Small intestine (tissue), 7 donors: ENCODE results near the gene RAB23. TPM values are rescaled to one million over a fixed set of nuclear protein-coding genes. Genes with fewer than 3 reads are reported as not detected.

Experiments
- DNase-seq, 2 donors: peaks; one replicate each; pipeline versions ENCODE4 v3.0.0 to v3.0.0-alpha.2; 2013
- FAIRE-seq: peaks from 2 replicates; lab custom pipeline; 2012; peaks lifted over from hg19 to GRCh38; lab: Jason Lieb, UNC
- H3K27ac ChIP-seq, 3 donors: one replicate each; pipeline ENCODE4 v1.5.1; 2013; ENCODE audit warnings: low read length in 2 of 3, mild to moderate bottlenecking in 2 of 3, control low read depth in 1 of 3, inconsistent platforms in 1 of 3, low read depth in 1 of 3, moderate library complexity in 1 of 3
- H3K27me3 ChIP-seq, 3 donors: one replicate each; pipeline ENCODE4 v1.6.1; 2013; ENCODE audit warnings: low read length in 3 of 3, inconsistent platforms in 1 of 3; ENCODE audit not compliant: control insufficient read depth in 3 of 3, insufficient read depth in 3 of 3
- H3K36me3 ChIP-seq, 3 donors: one replicate each; pipeline ENCODE4 v1.6.1; 2013; ENCODE audit warnings: low read length in 3 of 3, inconsistent platforms in 1 of 3, low read depth in 1 of 3, mild to moderate bottlenecking in 1 of 3, moderate library complexity in 1 of 3; ENCODE audit not compliant: control insufficient read depth in 3 of 3, insufficient read depth in 2 of 3
- H3K4me1 ChIP-seq, 3 donors: one replicate each; pipeline ENCODE4 v1.6.1; 2013; ENCODE audit warnings: low read length in 2 of 3, inconsistent platforms in 1 of 3, low read depth in 1 of 3, mild to moderate bottlenecking in 1 of 3, moderate library complexity in 1 of 3; ENCODE audit not compliant: control insufficient read depth in 3 of 3, insufficient read depth in 2 of 3
- H3K4me3 ChIP-seq, 3 donors: one replicate each; pipeline ENCODE4 v1.5.1; 2013; ENCODE audit warnings: low read length in 3 of 3, control low read depth in 1 of 3, inconsistent platforms in 1 of 3, low read depth in 1 of 3, mild to moderate bottlenecking in 1 of 3, moderate library complexity in 1 of 3
- H3K9me3 ChIP-seq, 2 donors: one replicate each; pipeline ENCODE4 v1.6.1; 2013; ENCODE audit warnings: low read depth in 1 of 2, low read length in 1 of 2; ENCODE audit not compliant: control insufficient read depth in 2 of 2, insufficient read depth in 1 of 2
- WGBS, 3 donors: extraction: QIAGEN DNeasy Blood & Tissue Kit; methylation state at CpG; one replicate each; pipeline ENCODE4 v1.1.7; 2013; 5-methylcytosine and 5-hydroxymethylcytosine counted together
- polyA plus RNA-seq, 4 donors: library from polyadenylated mRNA; stranded (reverse) in 3 of 4; unstranded in 1 of 4; fragments of 200-250 nt in 3 of 4; fragments of 120-200 nt in 1 of 4; gene quantifications; one replicate each; pipeline versions ENCODE4 v1.2.1 to v1.2.3, GENCODE V29; 2013
- donor health status: healthy with polysubstance abuse.
- donor health status: control.
- donor health status: control.
- donor health status: Bipolar disorder and iron deficiency.
- donor health status: healthy.

RAB23 gene
- polyA plus RNA-seq, 4 donors, result 0.45 to 7.7 (median 2.9) TPM

DNA sequence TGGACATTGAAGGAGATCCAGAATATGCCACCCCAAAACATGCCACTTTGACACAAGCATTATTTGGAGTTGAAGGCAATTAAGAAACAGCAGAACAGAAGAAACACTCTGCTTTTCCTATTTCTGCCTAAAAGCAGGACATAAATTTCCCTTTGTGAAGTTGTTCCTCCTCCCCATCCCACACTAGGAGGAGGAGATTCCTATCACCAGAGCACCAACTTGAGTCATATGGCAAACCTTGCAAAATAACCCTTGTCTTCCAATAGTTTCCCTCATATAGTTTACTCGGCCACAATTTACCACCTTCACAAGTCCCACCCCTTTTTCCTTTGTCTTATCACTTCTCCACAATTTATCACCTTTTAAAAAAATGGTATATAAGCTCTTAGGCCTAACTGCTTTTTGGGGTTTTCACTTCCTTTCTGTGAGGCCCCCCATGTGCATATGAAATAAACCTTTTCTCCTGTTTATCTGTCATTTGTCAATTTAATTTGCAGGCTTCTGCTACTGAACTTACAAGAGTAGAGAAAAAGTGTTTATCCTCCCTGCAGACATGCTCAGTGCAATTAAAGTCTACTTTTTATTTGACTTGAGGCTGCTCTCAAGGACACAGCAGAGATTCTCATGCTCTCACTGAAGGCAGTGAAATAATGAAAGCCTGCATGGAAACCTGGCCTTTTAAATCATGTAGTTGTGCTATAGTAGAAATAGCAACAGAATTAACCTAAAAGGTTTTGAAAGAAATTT lies 2.8 kb upstream of the RAB23 start:
- peaks cover 0 to 2% (median 0%) of the 10 kb centered on the region in 3 donors for H3K4me1 ChIP-seq
- no peak for FAIRE-seq
- H3K4me3 ChIP-seq, result no peak overlapping the region
- DNase-seq, result no peak
- H3K27ac ChIP-seq, result no peak overlapping the region
- H3K36me3 ChIP-seq, result no peaks in the 10 kb centered on the region
- no peaks in the 10 kb centered on the region for H3K27me3 ChIP-seq
- 39 to 61% (median 50%) methylated on average over 1 of the region's 1 CpG for WGBS, 3 donors
- no peaks in the 10 kb centered on the region for H3K9me3 ChIP-seq

DNA sequence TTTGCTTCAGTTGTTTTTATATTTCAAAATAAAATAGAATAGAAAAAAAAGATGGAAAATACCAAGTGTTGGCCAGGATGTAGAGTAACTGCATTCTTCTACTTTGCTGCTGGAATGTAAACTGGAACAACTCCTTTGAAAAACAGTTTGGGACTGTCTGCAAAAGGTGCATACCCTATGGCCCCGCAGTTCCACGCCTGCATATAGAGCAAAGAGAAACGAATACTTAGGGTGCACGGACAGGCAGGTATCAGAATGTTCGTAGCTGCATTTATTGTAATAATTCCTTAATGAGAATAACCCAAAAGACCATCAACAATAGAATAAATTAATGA lies 603 bp upstream of the RAB23 start:
- FAIRE-seq (no peak), DNase-seq (peak in 1 of 2 donors; percentile 10)
- Histone ChIP-seq H3K9me3 (no peaks in the 10 kb centered on the region), H3K27me3 (no peaks in the 10 kb centered on the region), H3K4me1 (peaks cover 0 to 2% (median 0%) of the 10 kb centered on the region in 3 donors), H3K4me3 (peak overlapping the region; percentile 68 to 90 (median 81)), H3K36me3 (no peaks in the 10 kb centered on the region), H3K27ac (peak overlapping the region in 2 of 3 donors; percentile 67 to 77)
- WGBS, 3 donors, result 3 to 26% (median 8%) methylated on average over 5 of the region's 5 CpGs

DNA sequence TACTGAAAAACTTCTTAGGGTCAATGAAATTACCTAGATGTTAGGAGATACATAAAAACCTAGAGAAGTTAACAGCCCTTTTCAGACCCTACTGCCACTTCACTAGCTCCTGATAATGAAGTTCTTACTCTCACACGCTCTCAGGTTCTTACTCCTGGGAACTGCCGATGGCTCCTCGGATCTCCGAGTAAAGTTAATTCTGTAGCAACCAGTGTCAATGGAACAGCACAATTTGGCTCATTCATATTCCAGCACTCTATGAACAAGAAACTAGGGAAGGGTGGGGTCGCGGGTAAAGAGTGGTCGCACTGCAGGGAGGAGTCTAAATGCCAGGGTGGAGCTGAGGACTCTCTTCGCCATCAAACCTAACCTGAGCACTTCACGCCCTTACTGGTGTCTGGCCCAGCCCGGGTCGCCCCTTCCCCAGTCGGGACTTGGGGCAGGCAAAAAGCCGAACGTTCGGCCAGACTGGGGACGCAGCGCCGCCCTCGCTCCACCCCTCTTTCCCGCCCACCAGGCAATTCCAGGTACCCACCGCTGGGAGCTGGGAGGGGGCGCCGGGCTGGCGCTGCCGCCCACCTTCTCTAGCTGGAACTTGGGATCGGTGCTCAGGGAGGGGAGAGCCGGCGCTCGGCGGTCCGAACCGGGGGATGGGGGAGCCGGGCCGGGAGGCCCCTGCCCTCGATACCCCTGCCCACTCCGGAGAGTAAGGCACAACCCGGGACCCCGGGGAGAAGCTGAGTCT lies 744 bp downstream of the RAB23 start:
- FAIRE-seq, result no peak
- H3K4me1 ChIP-seq, result peaks cover 0 to 2% (median 0%) of the 10 kb centered on the region in 3 donors
- peak overlapping the region in 2 of 3 donors; percentile 67 to 77 for H3K27ac ChIP-seq
- H3K27me3 ChIP-seq, result no peaks in the 10 kb centered on the region
- no peaks in the 10 kb centered on the region for H3K36me3 ChIP-seq
- H3K9me3 ChIP-seq, result no peaks in the 10 kb centered on the region
- WGBS, 3 donors, result 0 to 1% (median 0%) methylated on average over 23 to 38 of the region's 38 CpGs
- peak; percentile 20 to 75 for DNase-seq
- H3K4me3 ChIP-seq, result peak overlapping the region; percentile 68 to 90 (median 81)

DNA sequence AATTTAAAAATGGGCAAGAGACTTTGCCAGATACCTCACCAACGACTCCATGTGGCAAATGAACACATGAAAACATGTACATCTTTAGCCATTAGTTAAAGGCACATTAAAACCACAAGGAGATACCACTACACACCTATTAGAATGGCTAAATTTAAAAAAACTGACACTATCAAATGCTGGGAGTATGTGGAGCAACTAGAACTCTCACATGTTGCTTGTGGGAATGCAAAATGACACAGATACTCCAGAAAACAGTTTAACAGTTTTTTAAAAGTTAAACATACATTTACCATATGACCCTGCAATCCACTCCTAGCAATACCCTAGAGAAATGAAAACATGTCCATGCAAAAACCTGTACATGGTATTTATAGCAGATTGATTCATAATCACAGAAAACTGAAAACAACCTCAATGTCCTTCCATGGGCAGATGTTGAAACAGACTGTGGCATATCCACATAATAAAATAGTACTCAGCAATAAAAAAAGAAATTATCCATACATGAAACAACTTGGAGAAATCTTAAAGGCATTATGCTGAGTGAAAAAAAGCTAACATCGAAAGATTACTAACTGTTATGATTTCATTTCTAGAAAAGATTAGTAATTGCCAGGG lies 1.9 kb downstream of the RAB23 start:
- Histone ChIP-seq H3K4me1 (peaks cover 0 to 2% (median 0%) of the 10 kb centered on the region in 3 donors), H3K27me3 (no peaks in the 10 kb centered on the region), H3K4me3 (no peak overlapping the region), H3K9me3 (no peaks in the 10 kb centered on the region), H3K36me3 (no peaks in the 10 kb centered on the region), H3K27ac (no peak overlapping the region)
- DNase-seq, result no peak
- 91 to 95% (median 92%) methylated on average over 2 of the region's 2 CpGs for WGBS, 3 donors
- FAIRE-seq, result no peak

DNA sequence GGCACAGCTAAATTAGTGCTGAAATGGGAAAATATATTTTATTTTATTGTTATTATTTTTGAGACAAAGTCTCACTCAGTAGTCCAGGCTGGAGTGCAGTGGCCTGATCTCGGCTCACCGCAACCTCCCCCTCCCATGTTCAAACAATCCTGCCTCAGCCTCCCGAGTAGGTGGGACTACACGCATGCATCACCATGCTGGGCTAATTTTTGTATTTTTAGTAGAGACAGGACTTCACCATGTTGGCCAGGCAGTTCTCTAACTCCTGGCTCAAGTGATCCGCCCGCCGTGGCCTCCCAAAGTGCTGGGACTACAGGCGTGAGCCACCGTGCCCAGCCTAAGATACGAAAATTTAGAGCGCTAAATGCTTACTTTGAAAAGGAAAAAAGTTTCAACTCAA lies 4.8 kb downstream of the RAB23 start:
- no peak overlapping the region for H3K27ac ChIP-seq
- H3K27me3 ChIP-seq, result no peaks in the 10 kb centered on the region
- no peak for FAIRE-seq
- no peaks in the 10 kb centered on the region for H3K4me1 ChIP-seq
- 97 to 100% (median 98%) methylated on average over 11 of the region's 11 CpGs for WGBS, 3 donors
- no peak overlapping the region for H3K4me3 ChIP-seq
- H3K9me3 ChIP-seq, result no peaks in the 10 kb centered on the region
- DNase-seq, result no peak
- H3K36me3 ChIP-seq, result no peaks in the 10 kb centered on the region

DNA sequence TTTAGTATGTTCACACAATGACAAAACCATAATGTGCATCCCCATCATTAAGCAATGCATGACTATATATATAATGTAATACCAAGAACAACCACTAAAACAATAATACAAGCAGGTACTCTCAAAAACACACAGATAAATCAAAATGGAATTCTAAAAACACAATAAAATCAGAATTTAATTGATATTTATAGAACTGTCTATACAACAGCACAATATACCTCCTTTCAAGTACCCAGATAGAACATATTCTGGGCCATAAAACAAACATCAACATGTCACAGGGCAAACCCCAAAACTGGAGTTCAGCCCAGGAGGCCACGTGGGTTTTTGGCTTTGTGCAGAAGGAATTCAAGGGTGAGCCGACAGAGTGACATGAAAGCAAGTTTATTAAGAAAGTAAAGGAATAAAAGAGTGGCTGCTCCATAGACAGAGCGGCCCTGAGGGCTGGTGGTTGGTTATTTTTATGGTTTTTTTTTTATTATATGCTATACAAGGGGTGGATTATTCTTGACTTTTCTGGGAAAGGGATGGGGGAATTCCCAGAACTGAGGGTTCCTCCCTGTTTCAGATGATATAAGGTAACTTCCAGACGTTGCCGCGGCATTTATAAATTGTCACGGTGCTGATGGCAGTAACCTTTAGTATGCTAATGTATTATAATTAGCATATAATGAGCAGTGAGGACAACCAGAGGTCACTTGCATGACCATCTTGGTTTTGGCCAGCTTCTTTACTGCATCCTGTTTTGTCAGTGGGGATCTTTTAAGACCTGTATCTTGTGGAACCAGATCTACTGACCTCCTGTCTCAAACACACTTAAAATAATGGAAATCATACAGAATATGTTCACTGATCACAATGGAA lies 5.6 kb downstream of the RAB23 start:
- no peak for DNase-seq
- FAIRE-seq, result no peak
- no peak overlapping the region for H3K4me3 ChIP-seq
- no peak overlapping the region for H3K27ac ChIP-seq
- WGBS, 3 donors, result 75 to 81% (median 81%) methylated on average over 7 of the region's 7 CpGs
- H3K4me1 ChIP-seq, result no peaks in the 10 kb centered on the region
- no peaks in the 10 kb centered on the region for H3K9me3 ChIP-seq
- no peaks in the 10 kb centered on the region for H3K36me3 ChIP-seq
- no peaks in the 10 kb centered on the region for H3K27me3 ChIP-seq

DNA sequence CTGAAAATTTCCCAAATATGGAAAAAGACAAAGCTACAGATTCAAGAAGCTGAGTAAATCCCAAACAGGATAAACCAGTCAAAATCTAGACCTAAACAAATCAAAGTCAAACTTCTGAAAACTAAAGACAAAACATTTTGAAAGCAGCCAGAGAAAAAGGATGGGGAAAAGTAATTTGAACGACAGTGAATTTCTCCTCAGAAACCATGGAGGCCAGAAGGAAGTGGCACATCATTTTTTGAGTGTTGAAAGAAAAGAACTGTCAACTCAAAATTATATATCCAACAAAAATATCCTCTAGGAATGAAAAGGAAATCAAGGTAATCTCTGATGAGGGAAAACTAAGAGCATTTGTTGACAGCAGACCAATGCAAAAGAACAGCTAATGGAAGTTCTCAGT lies 6.8 kb downstream of the RAB23 start:
- DNase-seq (no peak), FAIRE-seq (no peak)
- no peaks in the 10 kb centered on the region for H3K36me3 ChIP-seq
- no peak overlapping the region for H3K4me3 ChIP-seq
- H3K4me1 ChIP-seq, result no peaks in the 10 kb centered on the region
- no peaks in the 10 kb centered on the region for H3K27me3 ChIP-seq
- 93 to 100% (median 97%) methylated on average over 1 of the region's 1 CpG for WGBS, 3 donors
- H3K27ac ChIP-seq, result no peak overlapping the region
- H3K9me3 ChIP-seq, result no peaks in the 10 kb centered on the region

DNA sequence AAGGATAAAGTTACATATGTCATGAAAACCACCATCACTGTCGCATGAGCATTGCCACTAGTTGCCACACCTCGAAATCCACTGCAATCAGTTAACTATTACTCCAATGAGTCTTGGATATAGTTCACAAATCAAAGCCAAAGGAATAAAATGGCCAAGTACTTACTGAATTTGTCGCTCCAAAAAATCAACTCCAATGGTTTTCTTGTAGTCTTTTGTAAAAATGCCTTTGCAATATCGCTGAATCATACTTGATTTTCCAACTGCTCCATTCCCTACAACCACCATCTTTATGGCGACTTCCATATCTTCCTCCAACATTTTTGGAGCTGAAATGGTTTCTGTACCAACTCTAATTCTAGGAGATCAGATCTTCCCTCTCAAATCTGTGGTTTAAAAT lies 12.0 kb downstream of the RAB23 start:
- WGBS, 3 donors, result 95 to 97% (median 96%) methylated on average over 5 of the region's 5 CpGs

More for the DNA sequence above, 12.0 kb downstream of the RAB23 start:
- FAIRE-seq (no peak), DNase-seq (no peak)
- Histone ChIP-seq H3K4me3 (no peak overlapping the region), H3K27me3 (no peaks in the 10 kb centered on the region), H3K9me3 (no peaks in the 10 kb centered on the region), H3K27ac (no peak overlapping the region), H3K4me1 (no peaks in the 10 kb centered on the region), H3K36me3 (no peaks in the 10 kb centered on the region)
